Calu3 (cell line): ENCODE results near the gene ARPC3. TPM values are rescaled to one million over a fixed set of nuclear protein-coding genes. Genes with fewer than 3 reads are reported as not detected.
A peak's percentile ranks its signal among the peaks of the same experiment; 100 is the strongest.

ENCODE experiments used
- BruUV-seq: library from RNA; stranded (reverse); fragments of 400-500 nt; replicated peaks from 2 replicates; lab custom pipeline; 2021; lab: Mats Ljungman, UMichigan
- CTCF ChIA-PET: fragments of 300-600 bp; sonication (Branson Sonifier 250); formaldehyde crosslinking; loops from one replicate; lab custom pipeline; 2022; ENCODE audit warnings: antibody characterized with exemption; lab: Charles Lee
- DNase-seq: peaks from one replicate; pipeline ENCODE4 v3.0.0; 2022
- H3K27ac Mint-ChIP-seq: one replicate; pipeline ENCODE4 v1.8.0; 2022; ENCODE audit warnings: mixed read lengths; ENCODE audit not compliant: unreplicated experiment
- H3K27me3 Mint-ChIP-seq: one replicate; pipeline ENCODE4 v1.8.0; 2022; ENCODE audit warnings: mixed read lengths; ENCODE audit not compliant: unreplicated experiment
- H3K36me3 Mint-ChIP-seq: one replicate; pipeline ENCODE4 v1.8.0; 2022; ENCODE audit warnings: mild to moderate bottlenecking, moderate library complexity, mixed read lengths; ENCODE audit not compliant: insufficient read depth, unreplicated experiment
- H3K4me1 Mint-ChIP-seq: one replicate; pipeline ENCODE4 v1.8.0; 2022; ENCODE audit warnings: mild to moderate bottlenecking, low read depth, mixed read lengths; ENCODE audit not compliant: unreplicated experiment
- H3K4me3 Mint-ChIP-seq: one replicate; pipeline ENCODE4 v1.8.0; 2022; ENCODE audit warnings: mild to moderate bottlenecking, low read depth, moderate library complexity, mixed read lengths; ENCODE audit not compliant: unreplicated experiment
- H3K9me3 Mint-ChIP-seq: one replicate; pipeline ENCODE4 v1.8.0; 2022; ENCODE audit warnings: low read depth, mixed read lengths; ENCODE audit not compliant: unreplicated experiment
- intact Hi-C: fragments of 100-400 bp; cut with micrococcal nuclease; formaldehyde crosslinking; loops from one replicate; pipeline ENCODE4 v1.10.0; 2022; ENCODE audit not compliant: unreplicated experiment
- total RNA-seq: library from RNA; stranded (reverse); gene quantifications from 2 replicates; pipeline ENCODE4 v1.2.3, GENCODE V29; 2022
- TF ChIP-seq, protein P1 (sequence below): fragments of 200-600 bp; IDR thresholded peaks from one replicate; pipeline ENCODE4 v1.8.0; 2022; ENCODE audit warnings: antibody characterized with exemption; ENCODE audit not compliant: unreplicated experiment

Gene ARPC3
- total RNA-seq, 1 experiment from 2014 or later = 321 TPM

GRCh38 chr12:110403976-110404682, 46.0 kb downstream of the ARPC3 start:
- H3K36me3 Mint-ChIP-seq = peaks cover 24% of the 10 kb centered on the region
- intact Hi-C loops = no loop called here
- no peaks in the 10 kb centered on the region for H3K9me3 Mint-ChIP-seq
- TF ChIP-seq, protein P1, sequence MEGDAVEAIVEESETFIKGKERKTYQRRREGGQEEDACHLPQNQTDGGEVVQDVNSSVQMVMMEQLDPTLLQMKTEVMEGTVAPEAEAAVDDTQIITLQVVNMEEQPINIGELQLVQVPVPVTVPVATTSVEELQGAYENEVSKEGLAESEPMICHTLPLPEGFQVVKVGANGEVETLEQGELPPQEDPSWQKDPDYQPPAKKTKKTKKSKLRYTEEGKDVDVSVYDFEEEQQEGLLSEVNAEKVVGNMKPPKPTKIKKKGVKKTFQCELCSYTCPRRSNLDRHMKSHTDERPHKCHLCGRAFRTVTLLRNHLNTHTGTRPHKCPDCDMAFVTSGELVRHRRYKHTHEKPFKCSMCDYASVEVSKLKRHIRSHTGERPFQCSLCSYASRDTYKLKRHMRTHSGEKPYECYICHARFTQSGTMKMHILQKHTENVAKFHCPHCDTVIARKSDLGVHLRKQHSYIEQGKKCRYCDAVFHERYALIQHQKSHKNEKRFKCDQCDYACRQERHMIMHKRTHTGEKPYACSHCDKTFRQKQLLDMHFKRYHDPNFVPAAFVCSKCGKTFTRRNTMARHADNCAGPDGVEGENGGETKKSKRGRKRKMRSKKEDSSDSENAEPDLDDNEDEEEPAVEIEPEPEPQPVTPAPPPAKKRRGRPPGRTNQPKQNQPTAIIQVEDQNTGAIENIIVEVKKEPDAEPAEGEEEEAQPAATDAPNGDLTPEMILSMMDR = no peak
- peak; percentile 85 for DNase-seq
- CTCF ChIA-PET = interaction anchor here (2.0 kb wide), 1 partner anchor 27 kb away, joined by 18 read pairs; no protein-coding TSS in a partner anchor
- H3K4me1 Mint-ChIP-seq = no peaks in the 10 kb centered on the region
- BruUV-seq = TSS peak; percentile 63
- H3K27ac Mint-ChIP-seq = peak overlapping the region; percentile 99
- H3K27me3 Mint-ChIP-seq = peaks cover 4% of the 10 kb centered on the region
- H3K4me3 Mint-ChIP-seq = peak overlapping the region; percentile 98

DNA sequence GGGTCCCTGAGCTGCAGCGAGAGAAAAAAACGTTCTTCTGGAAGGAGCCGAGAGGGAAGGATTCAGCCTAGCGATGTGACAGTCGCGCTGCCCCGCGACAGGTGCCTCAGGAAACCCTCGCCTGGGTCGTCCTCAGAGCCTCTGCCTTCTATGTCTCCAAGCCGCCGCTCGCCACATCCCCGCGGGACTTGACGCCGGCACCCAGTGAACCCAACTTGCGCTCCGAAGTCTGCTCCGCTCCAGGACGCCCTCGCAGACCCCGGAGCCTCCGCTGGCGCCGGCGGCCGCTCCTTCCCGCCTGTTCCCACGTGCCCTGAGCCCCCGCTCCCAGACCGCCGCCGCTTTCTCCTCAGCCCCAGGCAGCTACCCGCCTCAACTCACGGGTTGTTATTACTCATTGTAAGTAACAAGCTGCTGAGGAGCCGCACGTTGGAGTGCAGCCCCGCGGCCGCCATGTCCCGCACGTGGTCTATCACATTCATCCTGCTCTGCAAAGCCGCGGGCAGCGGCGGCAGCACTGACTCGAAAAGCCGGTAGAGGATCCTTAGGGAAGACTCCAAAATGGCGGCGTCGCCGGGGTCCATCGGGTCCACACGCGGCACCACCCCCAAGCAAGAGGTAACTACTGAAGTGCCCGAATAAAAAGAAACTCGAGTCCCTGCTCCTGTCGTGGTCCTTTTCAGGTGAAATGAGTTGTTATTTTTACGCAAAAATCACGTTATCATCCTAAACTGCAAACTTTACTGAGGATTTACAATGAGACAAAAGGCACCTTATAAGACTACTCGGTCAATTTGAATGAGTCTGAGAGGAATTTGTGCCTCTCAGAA, 46.8 kb downstream of the ARPC3 start, which contains the start of gene ANAPC7:
Gene ANAPC7, minus strand, starts transcription at position 563 of the 830 bp plus-strand sequence. Its CDS starts 81 bp downstream, at position 482.
- peak within 1 kb of the TSS; percentile 99 for H3K27ac Mint-ChIP-seq
- intact Hi-C loops = no loop called here
- TSS peak; percentile 60 for BruUV-seq

More for the DNA sequence above, 46.8 kb downstream of the ARPC3 start, which contains the start of gene ANAPC7:
- DNase-seq = peak; percentile 95
- TF ChIP-seq, protein P1 = no peak
- H3K9me3 Mint-ChIP-seq = no peaks in the 10 kb centered on the region
- peak within 1 kb of the TSS; percentile 98 for H3K4me3 Mint-ChIP-seq
- H3K4me1 Mint-ChIP-seq = no peaks in the 10 kb centered on the region
- peaks cover 24% of the 10 kb centered on the region for H3K36me3 Mint-ChIP-seq
- no peaks in the 10 kb centered on the region for H3K27me3 Mint-ChIP-seq
- CTCF ChIA-PET = interaction anchor here (2.0 kb wide), 1 partner anchor 28 kb away, joined by 18 read pairs; no protein-coding TSS in a partner anchor

Other genes starting within 250 kb of the ARPC3 start
- 388 and 437 TPM in 2 replicates for gene ATP2A2, start 169.1 kb downstream of the ARPC3 start, total RNA-seq
- gene ANAPC7, start 46.6 kb downstream of the ARPC3 start, total RNA-seq = 111 and 136 TPM in 2 replicates
- 31.8 and 35.9 TPM in 2 replicates for gene GPN3, start 17.9 kb upstream of the ARPC3 start, total RNA-seq
- gene FAM216A, start 18.5 kb upstream of the ARPC3 start, total RNA-seq = 10.5 and 11.2 TPM in 2 replicates
- gene VPS29, start 51.8 kb upstream of the ARPC3 start, total RNA-seq = 156 and 164 TPM in 2 replicates
- 0.80 and 1.9 TPM in 2 replicates for gene RAD9B, start 52.0 kb upstream of the ARPC3 start, total RNA-seq
- 26.0 and 27.8 TPM in 2 replicates for gene PPTC7, start 133.0 kb upstream of the ARPC3 start, total RNA-seq
- 41.0 and 41.8 TPM in 2 replicates for gene TCTN1, start 163.8 kb upstream of the ARPC3 start, total RNA-seq
- 0.71 and 0.99 TPM in 2 replicates for gene HVCN1, start 238.8 kb upstream of the ARPC3 start, total RNA-seq